Measurements from ENCODE around the gene LMBR1. TPM values are rescaled to one million over a fixed set of nuclear protein-coding genes. Genes with fewer than 3 reads are reported as not detected.

LMBR1 gene
- total and polyA plus RNA-seq, 2 of the 13 experiments (the other 11 are each of a cell fraction or from before 2014, with no cell fraction given) = 20.9 to 39.6 TPM

DNA sequence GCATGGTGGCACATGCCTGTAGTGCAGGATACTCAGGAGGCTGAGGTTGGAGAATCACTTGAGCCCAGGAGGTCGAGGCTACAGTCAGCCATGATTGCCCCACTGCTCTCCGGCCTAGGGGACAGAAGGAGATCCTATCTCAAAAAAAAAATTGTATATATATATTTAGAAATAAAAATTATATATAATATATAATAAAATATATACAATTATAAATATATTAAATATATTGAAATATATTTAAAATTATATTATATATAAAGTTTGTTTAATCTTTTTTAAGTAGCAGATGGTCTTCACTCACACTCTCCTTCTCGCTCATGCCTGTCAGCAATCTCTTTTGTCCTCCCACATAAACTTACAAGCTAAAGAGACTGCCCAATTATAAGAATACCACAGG, 58.5 kb downstream of the LMBR1 start:
- no peak overlapping the region for H3K27ac ChIP-seq (ENCODE audit: extremely low read length, insufficient read depth, low read length)
- no peak overlapping the region for H3K9ac ChIP-seq (ENCODE audit: insufficient read depth, low read depth, low read length)
- BruUV-seq (replicated peaks) = no TSS peak
- TF ChIP-seq MIER2 (CRISPR knock-in tag; IDR thresholded peaks at IDR 0.05) (no peak), ZNF530 (CRISPR knock-in tag; IDR thresholded peaks at IDR 0.05; ENCODE audit: low read depth) (no peak), ZNF382 (CRISPR knock-in tag; IDR thresholded peaks at IDR 0.05; ENCODE audit: borderline replicate concordance) (no peak), SNAPC4 (CRISPR knock-in tag; IDR thresholded peaks at IDR 0.05) (no peak), ZFP36 (IDR thresholded peaks at IDR 0.05; ENCODE audit: borderline replicate concordance, low read depth, low read length, partially characterized antibody) (no peak)
- TF ChIP-seq, protein P1, sequence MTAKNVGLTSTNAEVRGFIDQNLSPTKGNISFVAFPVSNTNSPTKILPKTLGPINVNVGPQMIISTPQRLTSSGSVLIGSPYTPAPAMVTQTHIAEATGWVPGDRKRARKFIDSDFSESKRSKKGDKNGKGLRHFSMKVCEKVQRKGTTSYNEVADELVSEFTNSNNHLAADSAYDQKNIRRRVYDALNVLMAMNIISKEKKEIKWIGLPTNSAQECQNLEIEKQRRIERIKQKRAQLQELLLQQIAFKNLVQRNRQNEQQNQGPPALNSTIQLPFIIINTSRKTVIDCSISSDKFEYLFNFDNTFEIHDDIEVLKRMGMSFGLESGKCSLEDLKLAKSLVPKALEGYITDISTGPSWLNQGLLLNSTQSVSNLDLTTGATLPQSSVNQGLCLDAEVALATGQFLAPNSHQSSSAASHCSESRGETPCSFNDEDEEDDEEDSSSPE (CRISPR knock-in tag; IDR thresholded peaks at IDR 0.05) = no peak
- H3K79me2 ChIP-seq (ENCODE audit: insufficient read depth, low read length) = no peaks in the 10 kb centered on the region
- ATAC-seq = no peak
- ChIA-PET POLR2A (no interaction called here), CTCF (ENCODE audit: low intra/inter-chr PET ratio, low total read pairs) (no interaction called here)
- in situ Hi-C loops (cut with HindIII; ENCODE audit: extremely low pct_ligation_motif_present, low pct_unique_long_range_greater_than_20kb) (no loop called here), intact Hi-C loops (cut with micrococcal nuclease; ENCODE audit: unreplicated experiment) (no loop called here)
- H3K9me3 ChIP-seq (ENCODE audit: low read length) = no peaks in the 10 kb centered on the region
- no peak overlapping the region for H2AFZ ChIP-seq (ENCODE audit: low read length)
- H3K4me3 ChIP-seq (replicated peaks in 1 of 3; ENCODE audit: insufficient read depth in 1 of 3, low read depth in 2 of 3, low read length in 3 of 3) = no peak overlapping the region
- FAIRE-seq = no peak
- WGBS (ENCODE audit: low lambda C conversion rate) = 96% methylated on average over 3 of the region's 3 CpGs
- no peak overlapping the region for H3K4me2 ChIP-seq (ENCODE audit: low read depth, low read length)
- H3K4me1 ChIP-seq (ENCODE audit: insufficient read depth, low read length) = no peaks in the 10 kb centered on the region
- H3K36me3 ChIP-seq (replicated peaks in 1 of 2; ENCODE audit: control insufficient read depth in 1 of 2, insufficient read depth in 2 of 2, low read length in 2 of 2) = peaks cover 3 to 15% of the 10 kb centered on the region in 2 experiments; a peak in 4 of 5 replicates
- no peak for DNase-seq (ENCODE audit: low spot score)
- H3K27me3 ChIP-seq (ENCODE audit: control insufficient read depth in 1 of 2, insufficient read depth in 2 of 2, low read length in 2 of 2) = no peaks in the 10 kb centered on the region
- H4K20me1 ChIP-seq (ENCODE audit: insufficient read depth, low read length) = no peaks in the 10 kb centered on the region

All from HepG2 (cell line).